GM19438 (cell line): ENCODE data around the gene CELF4.
A peak's percentile ranks its signal among the peaks of the same experiment; 100 is the strongest.

ENCODE experiments used
- ATAC-seq: cut with Tn5 transposase; IDR thresholded peaks from one replicate; pipeline ENCODE4 v1.9.1; 2021; ENCODE audit warnings: low read depth; ENCODE audit not compliant: unreplicated experiment

Gene CELF4

GRCh38 chr18:37550118-37550875 lies 15.3 kb downstream of the CELF4 start:
- ATAC-seq: no peak

GRCh38 chr18:37548679-37549289 lies 16.8 kb downstream of the CELF4 start:
- no peak for ATAC-seq

GRCh38 chr18:37547196-37547827 lies 18.3 kb downstream of the CELF4 start:
- ATAC-seq: no peak

- no peak for ATAC-seq
Measured at GRCh38 chr18:37546651-37547050, 18.9 kb downstream of the CELF4 start.

DNA sequence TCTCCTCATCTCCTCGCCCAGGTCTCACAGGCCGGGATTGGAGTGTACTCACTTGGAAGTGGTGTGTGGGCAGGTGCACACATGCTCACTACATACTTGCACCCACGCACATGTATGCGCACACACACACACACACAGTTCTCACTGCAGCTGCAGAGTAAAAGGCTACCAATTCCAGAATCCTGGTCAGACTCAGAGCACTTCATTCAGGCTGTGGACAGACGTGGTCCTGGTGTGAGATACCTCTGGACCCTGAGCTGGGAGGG lies 19.4 kb downstream of the CELF4 start:
- no peak for ATAC-seq

DNA sequence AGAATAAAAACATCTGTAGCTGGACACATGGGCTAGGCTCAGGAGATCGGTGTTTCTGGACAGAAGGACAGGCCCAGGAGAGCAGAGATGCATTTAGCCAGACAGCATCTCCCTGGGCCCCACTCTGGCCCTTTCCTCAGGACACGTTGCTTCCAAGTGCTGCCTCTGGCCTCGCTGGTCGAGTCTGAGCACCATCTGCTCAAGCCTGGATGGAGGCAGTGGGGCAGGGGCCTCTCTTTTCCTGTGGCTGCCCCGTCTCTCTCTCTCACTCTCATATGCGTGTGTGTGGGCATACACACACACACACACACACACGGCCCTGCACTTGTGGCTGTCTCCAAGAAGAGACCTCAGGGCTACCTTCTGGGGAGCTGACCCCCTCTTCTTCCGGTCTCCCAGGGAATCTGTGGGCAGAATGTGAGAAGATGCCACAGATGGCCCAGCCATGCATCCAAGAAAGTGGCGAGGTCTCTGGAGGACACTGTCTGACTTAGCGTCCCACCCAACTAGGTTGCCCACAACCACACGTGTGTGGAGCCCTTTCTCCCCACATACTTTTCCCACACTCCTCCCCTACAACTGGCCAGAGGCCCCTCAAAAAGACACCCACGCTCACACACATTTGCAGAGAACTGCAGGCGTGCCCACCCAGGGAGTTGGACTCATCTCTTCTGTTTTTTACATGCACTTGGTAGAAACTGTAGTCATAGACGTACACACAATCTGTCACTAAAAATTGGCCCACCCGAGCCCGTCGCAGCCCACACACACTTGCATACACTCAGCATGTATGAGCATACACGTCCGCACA lies 19.9 kb downstream of the CELF4 start:
- ATAC-seq: no peak

DNA sequence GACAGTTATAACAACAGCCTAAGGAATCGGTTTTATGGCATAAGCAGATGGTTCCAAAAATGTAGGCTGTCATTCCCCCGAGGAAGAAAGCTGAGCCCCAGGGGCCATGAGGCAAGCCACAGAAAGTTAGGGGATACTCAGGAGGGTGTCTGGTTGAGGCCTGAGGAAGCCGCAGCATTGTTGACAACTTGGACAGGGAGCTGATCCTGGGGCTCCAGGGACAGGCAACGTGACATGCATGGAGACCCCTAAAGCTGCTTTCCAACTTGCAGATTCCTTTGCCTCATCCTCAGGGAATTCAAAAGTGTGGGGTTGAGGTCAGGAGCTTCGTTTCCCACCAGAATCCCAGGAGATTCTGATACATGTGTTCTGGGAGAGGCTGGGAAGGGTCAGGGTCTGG lies 20.9 kb downstream of the CELF4 start:
- ATAC-seq: no peak

GRCh38 chr18:37544217-37544616 lies 21.4 kb downstream of the CELF4 start:
- no peak for ATAC-seq

DNA sequence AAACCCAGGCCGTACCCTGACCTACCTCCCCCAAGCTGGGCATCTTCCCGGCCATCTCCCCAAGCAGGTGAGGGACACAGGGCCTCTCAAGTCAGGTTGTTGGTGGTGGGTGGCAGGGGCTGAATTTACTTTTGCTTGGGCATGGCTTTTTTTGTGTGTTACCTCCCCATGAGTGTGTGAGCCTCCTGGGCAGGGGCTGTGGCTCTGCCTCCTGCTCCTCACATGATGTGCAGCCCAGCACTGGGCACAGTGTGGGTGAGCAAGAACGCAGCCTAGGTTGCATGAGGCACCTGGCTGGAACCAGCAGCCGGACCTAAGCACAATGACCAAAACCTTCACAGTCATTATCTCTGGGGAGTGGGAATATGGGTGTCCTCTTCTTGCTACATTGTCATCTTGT lies 22.3 kb downstream of the CELF4 start:
- ATAC-seq: no peak

GRCh38 chr18:37541517-37541916 lies 24.1 kb downstream of the CELF4 start:
- ATAC-seq: no peak

DNA sequence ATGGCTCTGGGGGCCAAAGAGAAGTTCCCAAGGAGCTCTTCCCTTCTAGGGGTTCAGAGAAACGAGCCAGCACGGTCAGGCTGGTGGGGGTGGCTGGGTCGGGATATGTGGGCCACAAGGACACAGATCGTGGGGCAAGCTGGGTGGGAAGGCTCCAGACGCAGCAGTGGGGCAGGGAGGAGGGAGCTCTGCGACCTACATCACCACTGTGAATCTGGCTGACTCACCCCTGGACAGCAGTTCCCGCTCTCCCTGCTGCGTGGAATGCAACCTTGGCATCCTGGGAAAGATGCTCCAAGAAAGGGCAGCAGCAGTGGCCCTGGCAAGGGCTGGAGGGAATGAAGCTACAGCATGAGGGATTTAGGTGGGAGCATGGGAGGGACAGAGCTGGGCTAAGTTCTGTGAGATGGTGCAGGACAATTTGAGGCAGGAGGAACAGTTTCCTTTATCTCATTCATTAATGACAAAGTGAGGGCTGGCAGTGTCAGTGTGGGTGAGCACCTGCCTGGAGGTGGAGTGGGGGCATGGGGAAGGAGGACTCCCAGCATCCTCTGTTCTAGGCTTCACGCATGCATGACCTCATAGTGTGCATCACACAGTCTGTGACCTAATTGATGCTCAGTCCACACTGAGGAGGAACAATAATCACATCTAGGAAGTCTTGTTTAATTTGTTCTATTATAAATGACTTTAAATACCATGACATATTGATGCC lies 25.0 kb downstream of the CELF4 start:
- no peak for ATAC-seq

DNA sequence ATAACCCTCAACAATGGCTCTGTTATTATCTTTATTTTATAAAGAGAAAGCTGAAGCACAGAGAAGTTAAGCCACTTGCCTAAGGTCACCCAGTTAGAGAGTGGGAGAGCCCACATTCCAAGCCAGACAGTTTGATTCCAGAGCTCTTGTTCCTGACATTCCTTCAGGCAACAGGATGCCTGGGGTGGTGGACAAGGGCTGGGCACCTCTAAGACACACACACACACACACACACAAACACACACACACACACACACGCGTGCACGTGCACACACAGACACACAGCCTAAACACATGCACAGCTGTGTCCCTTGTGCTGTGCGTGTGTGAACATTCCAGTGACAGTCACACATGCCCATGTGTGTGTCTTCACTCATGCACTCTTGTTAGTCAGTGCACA lies 26.4 kb downstream of the CELF4 start:
- no peak for ATAC-seq

GRCh38 chr18:37538526-37539205 lies 26.9 kb downstream of the CELF4 start:
- no peak for ATAC-seq

DNA sequence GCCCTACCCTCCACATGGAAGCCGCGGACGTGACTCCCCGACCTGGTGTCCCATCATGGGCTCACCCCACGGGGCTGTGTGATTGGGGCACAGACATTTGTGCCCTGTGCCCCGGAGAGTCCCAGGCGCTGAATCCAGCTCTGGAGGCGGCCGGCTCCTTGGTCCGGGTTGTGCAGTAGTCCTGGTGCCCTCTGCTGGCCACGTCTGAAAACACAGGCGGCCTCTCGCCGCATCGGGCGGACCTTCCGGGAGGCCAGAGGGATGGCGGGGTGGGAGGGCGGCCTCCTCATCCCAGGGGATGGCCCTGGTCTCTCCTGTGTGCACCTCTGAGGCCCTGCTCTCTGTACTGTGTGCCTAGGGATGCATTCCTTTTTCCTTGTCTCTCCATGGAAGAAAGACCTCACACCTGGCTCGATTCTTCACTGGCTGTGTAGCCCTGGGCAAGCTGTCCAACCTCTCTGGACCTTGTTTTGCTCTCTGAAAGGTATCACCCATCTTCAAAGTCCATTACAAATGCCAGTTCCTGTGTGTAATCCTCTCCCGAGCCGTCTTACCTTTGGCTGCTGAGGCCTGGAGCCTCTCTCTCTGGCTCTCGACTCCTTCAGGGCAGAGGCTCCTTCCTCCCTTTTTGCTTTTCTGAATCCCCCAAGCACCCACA lies 27.6 kb downstream of the CELF4 start:
- peak; percentile 81 for ATAC-seq

- ATAC-seq: no peak
Measured at GRCh38 chr18:37536656-37537055, 28.9 kb downstream of the CELF4 start.

DNA sequence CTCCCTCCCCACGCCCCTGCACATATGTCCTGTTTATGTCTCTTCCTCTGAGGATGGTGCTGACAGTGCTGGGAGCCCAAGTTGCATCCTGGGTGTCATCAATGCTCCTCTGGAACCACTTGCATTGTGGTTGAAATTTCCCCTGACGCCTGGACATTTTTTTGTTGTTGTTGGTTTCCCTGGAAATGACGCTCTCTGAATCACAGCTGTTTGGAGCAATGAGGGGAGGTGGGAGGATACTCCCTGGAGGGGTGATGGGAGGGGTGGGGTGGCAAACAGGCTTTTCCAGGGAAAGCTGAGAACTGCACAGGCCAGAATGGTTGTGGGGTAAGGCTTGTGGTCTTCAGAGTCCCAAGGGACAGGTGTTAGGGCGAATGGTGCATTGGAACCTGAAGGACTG lies 29.6 kb downstream of the CELF4 start:
- no peak for ATAC-seq

DNA sequence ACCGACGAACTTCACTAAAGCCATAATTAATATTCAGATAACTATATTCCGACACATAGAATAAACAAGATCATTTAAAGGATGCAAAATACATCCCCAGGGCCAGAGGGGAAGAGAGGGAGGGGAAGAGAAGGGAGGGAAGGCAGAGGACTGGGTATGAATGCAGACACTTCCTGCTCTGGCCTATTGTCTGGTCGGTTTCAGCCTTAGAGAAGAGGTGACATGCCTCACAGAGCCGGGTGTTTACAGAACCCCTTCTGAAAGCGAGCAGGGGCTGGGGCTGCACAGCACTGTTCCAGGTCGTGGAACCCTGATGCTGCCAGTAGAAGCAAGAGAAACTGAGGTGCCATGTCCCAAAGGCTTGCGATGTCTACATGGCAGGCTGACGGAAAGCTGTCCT lies 31.0 kb downstream of the CELF4 start:
- ATAC-seq: no peak

GRCh38 chr18:37533647-37534584 lies 31.7 kb downstream of the CELF4 start:
- no peak for ATAC-seq

DNA sequence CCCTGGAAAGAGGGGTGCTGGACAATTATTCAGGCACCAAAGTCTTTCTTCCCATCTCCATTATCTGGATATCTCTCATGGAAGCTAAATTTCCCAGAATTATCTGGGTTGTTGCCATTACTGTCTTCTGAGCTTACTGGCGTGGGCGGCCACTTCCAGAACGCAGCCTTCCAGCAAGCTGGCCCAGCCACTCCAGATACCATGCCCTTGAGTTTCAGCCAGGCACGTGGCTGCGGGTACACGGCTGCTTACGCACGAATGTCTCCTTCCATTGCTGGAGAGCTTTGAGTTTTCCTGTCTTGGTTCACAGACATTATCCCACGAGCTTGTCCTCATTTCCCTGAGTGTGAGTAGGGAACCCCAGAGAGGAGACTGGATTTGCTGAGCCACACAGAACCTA lies 32.7 kb downstream of the CELF4 start:
- ATAC-seq: no peak
